Fibroblast of mammary gland (primary cell): ENCODE measurements around the gene G3BP1.
"Not testable (repeated sequence)": the region's sequence is repeated elsewhere in the genome, so short reads cannot be mapped to it uniquely, and the experiment has no call there.

ENCODE experiments used
- DNase-seq: peaks from one replicate; pipeline ENCODE4 v3.0.0-alpha.2; 2010; ENCODE audit warnings: low read depth
- H3K4me3 ChIP-seq: 2 replicates; pipeline ENCODE4 v1.5.1; 2011; ENCODE audit warnings: low read depth, mild to moderate bottlenecking, low read length, moderate library complexity; ENCODE audit not compliant: control insufficient read depth
- CTCF ChIP-seq: conservative IDR thresholded peaks from 2 replicates; pipeline ENCODE4 v1.5.1; 2011; ENCODE audit warnings: low read depth, low read length, inconsistent platforms; ENCODE audit not compliant: control insufficient read depth, insufficient read depth

G3BP1 gene

GRCh38 chr5:151779531-151780125 is 7.9 kb downstream of the G3BP1 start:
- DNase-seq = no peak
- TF ChIP-seq CTCF = no peak
- no peak overlapping the region for H3K4me3 ChIP-seq

- no peak for DNase-seq
- no peak for TF ChIP-seq CTCF
- no peak overlapping the region for H3K4me3 ChIP-seq
Observed at GRCh38 chr5:151780348-151780747, 8.6 kb downstream of the G3BP1 start.

- TF ChIP-seq CTCF = no peak
- DNase-seq = no peak
- H3K4me3 ChIP-seq = no peak overlapping the region
Observed at GRCh38 chr5:151781201-151781600, 9.4 kb downstream of the G3BP1 start.

- H3K4me3 ChIP-seq, DNase-seq: not testable (repeated sequence)
Observed at GRCh38 chr5:151783664-151784063, 11.9 kb downstream of the G3BP1 start.

- no peak for DNase-seq
- H3K4me3 ChIP-seq = no peak overlapping the region
- TF ChIP-seq CTCF = no peak
Observed at GRCh38 chr5:151784141-151784540, 12.4 kb downstream of the G3BP1 start.

GRCh38 chr5:151786468-151786867 is 14.7 kb downstream of the G3BP1 start:
- no peak overlapping the region for H3K4me3 ChIP-seq
- TF ChIP-seq CTCF = no peak
- DNase-seq = no peak

- no peak for DNase-seq
- H3K4me3 ChIP-seq = no peak overlapping the region
- TF ChIP-seq CTCF = no peak
Observed at GRCh38 chr5:151787817-151788216, 16.1 kb downstream of the G3BP1 start.
